Measurements from ENCODE around the gene SST.

The SST gene

GRCh38 chr3:187679638-187680396 lies 9.6 kb upstream of the SST start:
- TF ChIP-seq CTCF (IDR thresholded peaks at IDR 0.05; ENCODE audit: low read depth, low read length): peak; percentile 89
- H3K9me3 ChIP-seq (ENCODE audit: severe bottlenecking): no peaks in the 10 kb centered on the region
- peak; percentile 80 for DNase-seq
- no peak overlapping the region for H3K4me3 ChIP-seq (ENCODE audit: low read depth, low read length)
- H3K27ac ChIP-seq: no peak overlapping the region
- H3K36me3 ChIP-seq: no peaks in the 10 kb centered on the region
- H3K27me3 ChIP-seq (ENCODE audit: insufficient read depth, low read depth, severe bottlenecking): peaks cover 15% of the 10 kb centered on the region

DNA sequence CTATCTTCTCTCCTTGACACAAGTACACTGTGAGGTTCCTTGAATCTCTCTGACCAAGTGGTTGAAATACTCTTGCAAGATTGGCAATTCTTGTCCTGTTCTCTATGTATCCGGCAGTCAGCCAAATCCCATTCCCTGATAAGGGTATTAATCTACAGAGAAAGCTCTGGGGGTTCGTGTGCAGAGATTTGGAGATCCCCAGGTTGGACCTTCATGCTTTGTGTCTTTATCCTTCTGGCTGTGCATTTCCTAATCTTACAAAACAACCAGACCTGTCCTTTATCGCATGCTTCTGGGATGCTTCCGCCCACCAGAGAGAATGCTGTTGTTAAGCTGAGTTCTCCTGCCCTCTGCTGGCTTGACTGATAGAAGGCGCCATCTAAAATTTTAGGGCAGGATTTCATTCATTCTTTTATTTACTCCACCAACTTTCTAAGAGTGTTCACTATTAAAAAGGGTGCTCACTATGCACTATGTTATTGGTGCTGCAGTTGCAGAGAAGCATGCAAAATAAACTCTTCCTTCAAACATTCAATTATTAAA lies 8.6 kb upstream of the SST start:
- Histone ChIP-seq H3K36me3 (no peaks in the 10 kb centered on the region), H3K4me3 (ENCODE audit: low read depth, low read length) (no peak overlapping the region), H3K27ac (no peak overlapping the region), H3K27me3 (ENCODE audit: insufficient read depth, low read depth, severe bottlenecking) (peaks cover 18% of the 10 kb centered on the region), H3K9me3 (ENCODE audit: severe bottlenecking) (no peaks in the 10 kb centered on the region)
- peak; percentile 49 for DNase-seq
- TF ChIP-seq CTCF (IDR thresholded peaks at IDR 0.05; ENCODE audit: low read depth, low read length): peak; percentile 57

GRCh38 chr3:187677604-187678003 lies 7.4 kb upstream of the SST start:
- peaks cover 26% of the 10 kb centered on the region for H3K27me3 ChIP-seq (ENCODE audit: insufficient read depth, low read depth, severe bottlenecking)
- no peak for DNase-seq
- H3K9me3 ChIP-seq (ENCODE audit: severe bottlenecking): no peaks in the 10 kb centered on the region
- no peak overlapping the region for H3K4me3 ChIP-seq (ENCODE audit: low read depth, low read length)
- TF ChIP-seq CTCF (IDR thresholded peaks at IDR 0.05; ENCODE audit: low read depth, low read length): no peak
- no peak overlapping the region for H3K27ac ChIP-seq
- no peaks in the 10 kb centered on the region for H3K36me3 ChIP-seq

DNA sequence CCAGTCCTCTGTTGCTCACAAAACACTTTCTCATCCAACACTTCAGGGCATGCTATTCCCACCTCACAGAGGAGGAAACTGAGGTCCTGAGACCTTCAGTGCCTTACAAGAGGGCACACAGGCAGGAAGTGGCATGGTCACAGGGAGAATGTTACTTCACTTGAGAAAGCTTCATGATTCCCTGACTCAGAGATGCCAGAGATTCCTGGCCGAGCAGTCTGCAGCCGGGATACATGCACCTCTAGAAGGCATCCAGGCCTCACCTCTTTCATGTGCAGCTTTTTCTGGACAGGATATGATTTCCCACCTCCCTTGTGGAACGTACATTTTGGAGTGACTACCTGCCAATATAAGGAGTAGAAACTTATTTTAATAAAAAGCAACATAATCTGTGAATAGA lies 2.8 kb upstream of the SST start:
- no peak overlapping the region for H3K27ac ChIP-seq
- H3K36me3 ChIP-seq: no peaks in the 10 kb centered on the region
- H3K4me3 ChIP-seq (ENCODE audit: low read depth, low read length): no peak overlapping the region
- no peak for DNase-seq
- H3K27me3 ChIP-seq (ENCODE audit: insufficient read depth, low read depth, severe bottlenecking): peaks cover 64% of the 10 kb centered on the region
- TF ChIP-seq CTCF (IDR thresholded peaks at IDR 0.05; ENCODE audit: low read depth, low read length): no peak
- H3K9me3 ChIP-seq (ENCODE audit: severe bottlenecking): no peaks in the 10 kb centered on the region

GRCh38 chr3:187667526-187667925 lies 2.7 kb downstream of the SST start:
- no peak for TF ChIP-seq CTCF (IDR thresholded peaks at IDR 0.05; ENCODE audit: low read depth, low read length)
- H3K4me3 ChIP-seq (ENCODE audit: low read depth, low read length): no peak overlapping the region
- no peak for DNase-seq
- H3K9me3 ChIP-seq (ENCODE audit: severe bottlenecking): no peaks in the 10 kb centered on the region
- H3K27ac ChIP-seq: no peak overlapping the region
- H3K36me3 ChIP-seq: no peaks in the 10 kb centered on the region
- H3K27me3 ChIP-seq (ENCODE audit: insufficient read depth, low read depth, severe bottlenecking): peaks cover 60% of the 10 kb centered on the region
